K562 (cell line): Measurements from ENCODE around the gene ST7. TPM values are rescaled to one million over a fixed set of nuclear protein-coding genes. Genes with fewer than 3 reads are reported as not detected.

ENCODE experiments used
- ATAC-seq: fragments of 200-7000 bp; cut with Tn5 transposase; 3 replicates; pipeline ENCODE4 v1.9.1; 2020; ENCODE audit warnings: moderate library complexity
- BruUV-seq: library from RNA; stranded (reverse); fragments of 400-500 nt; replicated peaks from 2 replicates; lab custom pipeline; 2021; lab: Mats Ljungman, UMichigan
- CTCF ChIA-PET: fragments of 300-600 bp; formaldehyde crosslinking; extraction: SDS; loops from one replicate; lab custom pipeline; 2021; ENCODE audit warnings: low intra/inter-chr PET ratio; lab: Yijun Ruan, JAX
- POLR2A ChIA-PET: fragments of 300-600, 350-650 bp; sonication (Branson Sonifier 250); formaldehyde crosslinking; extraction: SDS; loops from one replicate; lab custom pipeline; 2021; ENCODE audit warnings: antibody characterized with exemption, inconsistent platforms; lab: Yijun Ruan, JAX
- DNase-seq, 4 experiments: peaks; one replicate each; pipeline versions ENCODE4 v3.0.0 to v3.0.0-alpha.2; 2011 to 2018; ENCODE audit warnings: low spot score in 3 of 4, mixed read lengths in 3 of 4; ENCODE audit errors: extremely low read depth in 1 of 4
- FAIRE-seq: peaks from 2 replicates; lab custom pipeline; 2011; peaks lifted over from hg19 to GRCh38; lab: Jason Lieb, UNC
- H2AFZ ChIP-seq: 2 replicates; pipeline ENCODE4 v1.6.0; 2011; ENCODE audit warnings: low read depth, low read length, control low read depth, inconsistent platforms
- H3K27ac ChIP-seq: fragments of 200-600 bp; 3 replicates; pipeline ENCODE4 v1.8.0; 2011; ENCODE audit warnings: low read depth, mild to moderate bottlenecking, control low read depth, inconsistent platforms, low read length, moderate library complexity, mixed read lengths; ENCODE audit errors: extremely low read depth
- H3K27me3 ChIP-seq, 2 experiments: fragments of 300-600 bp in 1 of 2; 2 replicates in 1 of 2; 3 replicates in 1 of 2; pipeline versions ENCODE4 v1.6.0 to v1.8.0; 2011; ENCODE audit warnings: inconsistent platforms in 2 of 2, low read length in 2 of 2, mild to moderate bottlenecking in 1 of 2, mixed read lengths in 1 of 2, moderate library complexity in 1 of 2; ENCODE audit not compliant: control insufficient read depth in 2 of 2, insufficient read depth in 2 of 2
- H3K36me3 ChIP-seq: fragments of 300-600 bp; 3 replicates; pipeline ENCODE4 v1.8.0; 2011; ENCODE audit warnings: mild to moderate bottlenecking, low read length, inconsistent platforms; ENCODE audit not compliant: control insufficient read depth, insufficient read depth
- H3K4me1 ChIP-seq, 2 experiments: fragments of 200-600 bp in 1 of 2; replicated peaks in 1 of 2; 2 replicates in 1 of 2; 3 replicates in 1 of 2; pipeline versions ENCODE4 v1.5.1 to v1.8.0; 2011; ENCODE audit warnings: inconsistent platforms in 2 of 2, low read length in 2 of 2, mild to moderate bottlenecking in 1 of 2, mixed read lengths in 1 of 2, moderate library complexity in 1 of 2; ENCODE audit not compliant: control insufficient read depth in 2 of 2, insufficient read depth in 2 of 2
- H3K4me2 ChIP-seq: 2 replicates; pipeline ENCODE4 v1.6.1; 2011; ENCODE audit warnings: low read length, control low read depth, inconsistent platforms, mixed read lengths; ENCODE audit not compliant: insufficient read depth
- H3K4me3 ChIP-seq: fragments of 200-600 bp; sonication (generic), shearing (Covaris generic); 2 replicates; pipeline ENCODE4 v1.5.1; 2016; ENCODE audit warnings: control low read depth, inconsistent platforms
- H3K79me2 ChIP-seq: fragments of 200-600 bp; 3 replicates; pipeline ENCODE4 v1.8.0; 2011; ENCODE audit warnings: low read length, inconsistent platforms; ENCODE audit not compliant: control insufficient read depth, insufficient read depth
- H3K9ac ChIP-seq, 2 experiments: 2 replicates each; pipeline versions ENCODE4 v1.6.0 to v1.6.1; 2011; ENCODE audit warnings: low read depth in 2 of 2, low read length in 2 of 2, control low read depth in 1 of 2, inconsistent platforms in 1 of 2, mild to moderate bottlenecking in 1 of 2, mixed read lengths in 1 of 2; ENCODE audit not compliant: insufficient read depth in 1 of 2
- H3K9me1 ChIP-seq: one replicate; pipeline ENCODE4 v1.6.0; 2011; ENCODE audit warnings: inconsistent platforms, mild to moderate bottlenecking, low read length, moderate library complexity; ENCODE audit not compliant: control insufficient read depth, insufficient read depth
- H3K9me3 ChIP-seq: replicated peaks from 2 replicates; pipeline ENCODE4 v1.5.1; 2011; ENCODE audit warnings: low read depth, low read length, inconsistent platforms; ENCODE audit not compliant: control insufficient read depth, insufficient read depth
- H4K20me1 ChIP-seq: replicated peaks from 2 replicates; pipeline ENCODE4 v1.6.1; 2011; ENCODE audit warnings: low read length, inconsistent platforms, mixed read lengths; ENCODE audit not compliant: control insufficient read depth, insufficient read depth
- ARID1B ChIP-seq: fragments of 450-650 bp; IDR thresholded peaks from 2 replicates; pipeline ENCODE4 v1.6.1; 2016; ENCODE audit warnings: antibody characterized with exemption, mild to moderate bottlenecking, inconsistent platforms
- FOS ChIP-seq: IDR thresholded peaks from 3 replicates; pipeline ENCODE4 v1.6.1; 2011; ENCODE audit not compliant: insufficient read length; ENCODE audit errors: extremely low read depth
- GABPA ChIP-seq: fragments of 200-800 bp; sonication (Bioruptor generic); conservative IDR thresholded peaks from 2 replicates; pipeline ENCODE4 v1.6.1; 2016; ENCODE audit warnings: low read depth, missing genetic modification characterization, missing compliant biosample characterization
- HDAC1 ChIP-seq, 2 experiments: fragments of 450-650 bp; IDR thresholded peaks; 2 replicates each; pipeline ENCODE4 v1.6.1; 2016 to 2017; ENCODE audit warnings: inconsistent platforms in 1 of 2, mild to moderate bottlenecking in 1 of 2, moderate library complexity in 1 of 2
- MAFG ChIP-seq: fragments of 450-650 bp; conservative IDR thresholded peaks from 2 replicates; pipeline ENCODE4 v1.6.1; 2016; ENCODE audit warnings: missing genetic modification characterization, missing compliant biosample characterization
- MCM2 ChIP-seq: fragments of 450-650 bp; IDR thresholded peaks from 2 replicates; pipeline ENCODE4 v1.6.1; 2017; ENCODE audit warnings: low read depth, mild to moderate bottlenecking
- NFE2 ChIP-seq: IDR thresholded peaks from 2 replicates; pipeline ENCODE4 v1.6.1; 2014; ENCODE audit warnings: antibody characterized with exemption, low read depth
- NFE2L1 ChIP-seq: fragments of 450-650 bp; IDR thresholded peaks from 2 replicates; pipeline ENCODE4 v1.6.1; 2016; ENCODE audit warnings: missing genetic modification characterization, low read depth, mild to moderate bottlenecking, missing compliant biosample characterization, moderate library complexity, borderline replicate concordance
- NR1H2 ChIP-seq: sonication (generic); formaldehyde crosslinking; IDR thresholded peaks from 2 replicates; pipeline ENCODE4 v1.4.0; 2020; ENCODE audit warnings: mild to moderate bottlenecking, missing genetic modification reagents
- POLR2A ChIP-seq: fragments of 450-650 bp; conservative IDR thresholded peaks from 2 replicates; pipeline ENCODE4 v1.6.1; 2016
- RCOR1 ChIP-seq, 2 experiments: IDR thresholded peaks; 2 replicates each; pipeline ENCODE4 v1.6.1; 2012; ENCODE audit warnings: low read depth in 2 of 2, low read length in 2 of 2, borderline replicate concordance in 1 of 2, improper control_type of control experiment in 1 of 2
- SREBF2 ChIP-seq: sonication (generic); formaldehyde crosslinking; IDR thresholded peaks from 2 replicates; pipeline ENCODE4 v1.4.0; 2020; ENCODE audit warnings: mild to moderate bottlenecking, missing genetic modification reagents
- TCF3 ChIP-seq: sonication (generic); formaldehyde crosslinking; IDR thresholded peaks from 2 replicates; pipeline ENCODE4 v1.4.0; 2020; ENCODE audit warnings: mild to moderate bottlenecking, missing genetic modification reagents
- XRCC5 ChIP-seq: fragments of 200-400 bp; formaldehyde crosslinking; IDR thresholded peaks from 2 replicates; pipeline ENCODE4 v1.6.1; 2017; ENCODE audit warnings: low read depth, mild to moderate bottlenecking, low read length
- YBX1 ChIP-seq: fragments of 450-650 bp; IDR thresholded peaks from 2 replicates; pipeline ENCODE4 v1.7.1; 2016; ENCODE audit warnings: mild to moderate bottlenecking
- ZNF263 ChIP-seq: sonication (generic); formaldehyde crosslinking; IDR thresholded peaks from 2 replicates; pipeline ENCODE4 v1.8.0; 2022; ENCODE audit warnings: mild to moderate bottlenecking, missing genetic modification reagents, borderline replicate concordance
- ZNF316 ChIP-seq: fragments of 450-650 bp; IDR thresholded peaks from 2 replicates; pipeline ENCODE4 v1.6.1; 2016
- ZNF699 ChIP-seq: fragments of 250-450 bp; sonication (Bioruptor Pico); IDR thresholded peaks from 2 replicates; pipeline ENCODE4 v1.8.0; 2021; ENCODE audit warnings: mild to moderate bottlenecking, moderate library complexity; ENCODE audit not compliant: insufficient replicate concordance
- WGBS: fragments of 100-300 bp; shearing (Covaris generic); methylation state at CpG from one replicate; pipeline ENCODE4 v1.1.6; 2016; ENCODE audit warnings: low coverage, mixed read lengths; ENCODE audit not compliant: insufficient coverage; ENCODE audit errors: missing lambda C conversion rate; 5-methylcytosine and 5-hydroxymethylcytosine counted together
- in situ Hi-C: fragments of 300-500 bp; cut with MboI; formaldehyde crosslinking; loops from 4 replicates; pipeline ENCODE4 v1.15.0; 2018; ENCODE audit warnings: inconsistent platforms, mixed read lengths
- intact Hi-C: fragments of 100-400 bp; cut with micrococcal nuclease; formaldehyde crosslinking; loops from 2 replicates; pipeline ENCODE4 v1.14.2; 2022
- polyA plus RNA-seq, 8 experiments: library from polyadenylated mRNA; depleted of rRNA in 4 of 8; stranded (reverse) in 5 of 8; unstranded in 3 of 8; fragments of >200 nt; fragmentation: Nextera tagmentation in 2 of 8; fragmentation: Illumina TruSeq in 1 of 8; extraction: Ambion mirVana in 2 of 8; extraction: Trizol in 1 of 8; gene quantifications; 2 replicates each; pipeline versions ENCODE4 v1.2.1 to v1.2.3, GENCODE V29; 2011 to 2014; ENCODE audit warnings: inconsistent platforms in 1 of 8, missing spikeins in 1 of 8
- total RNA-seq, 7 experiments: library from RNA; depleted of rRNA in 6 of 7; stranded (reverse); fragments of >200 nt in 6 of 7; fragmentation: Illumina TruSeq in 2 of 7; extraction: Trizol in 2 of 7; gene quantifications; 2 replicates each; pipeline versions ENCODE4 v1.2.1 to v1.2.3, GENCODE V29; 2011 to 2021; ENCODE audit warnings: low replicate concordance in 1 of 7
- TF ChIP-seq, protein P1 (sequence below): fragments of 450-650 bp; IDR thresholded peaks from 2 replicates; pipeline ENCODE4 v1.6.1; 2016

ST7 gene
- total and polyA plus RNA-seq, 9 of the 15 experiments (the other 6 are each of a cell fraction or from before 2014, with no cell fraction given): 23.9 to 56.3 (median 36.9) TPM

- intact Hi-C loops: no loop called here
- no peaks in the 10 kb centered on the region for H3K9me1 ChIP-seq
- BruUV-seq: no TSS peak
- ChIA-PET CTCF (no interaction called here), POLR2A (no interaction called here)
- H3K4me3 ChIP-seq: no peak overlapping the region
- in situ Hi-C loops: no loop called here
- peaks cover 0 to 8% of the 10 kb centered on the region in 2 experiments; a peak in 3 of 5 replicates for H3K4me1 ChIP-seq
- no peak overlapping the region for H2AFZ ChIP-seq
- no peaks in the 10 kb centered on the region for H3K9me3 ChIP-seq
- H3K27ac ChIP-seq: no peak overlapping the region
- H3K4me2 ChIP-seq: no peak overlapping the region
- no peaks in the 10 kb centered on the region for H3K79me2 ChIP-seq
- 49% methylated on average over 4 of the region's 4 CpGs for WGBS
- no peaks in the 10 kb centered on the region for H4K20me1 ChIP-seq
- DNase-seq (no peak), FAIRE-seq (no peak), ATAC-seq (no peak)
- no peaks in the 10 kb centered on the region for H3K36me3 ChIP-seq
- TF ChIP-seq MAFG (tag) (no peak), ZNF316 (peak; percentile 51; the same call in 1 of the 2 replicates), GABPA (tag) (no peak)
- no peak overlapping the region for H3K9ac ChIP-seq
- no peaks in the 10 kb centered on the region for H3K27me3 ChIP-seq
Measured at GRCh38 chr7:116980354-116980753, 27.1 kb downstream of the ST7 start.

DNA sequence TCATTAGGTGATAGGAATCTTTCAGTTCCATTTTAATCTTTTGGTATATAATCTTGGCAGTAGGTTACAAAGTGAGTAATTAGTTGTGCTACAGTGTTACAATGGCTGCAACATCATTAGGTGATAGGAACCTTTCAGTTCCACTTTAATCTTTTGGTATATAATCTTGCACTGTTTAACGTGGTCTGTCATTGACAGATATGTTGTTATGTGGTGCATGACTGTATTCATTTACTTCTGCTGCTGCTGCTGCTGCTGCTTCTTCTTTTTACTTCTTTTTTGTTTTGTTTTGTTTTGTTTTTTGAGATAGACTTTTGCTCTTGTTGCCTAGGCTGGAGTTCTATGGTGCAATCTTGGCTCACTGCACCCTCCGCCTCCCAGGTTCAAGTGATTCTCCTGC, 28.6 kb downstream of the ST7 start:
- H3K36me3 ChIP-seq: no peaks in the 10 kb centered on the region
- POLR2A ChIA-PET: interaction anchor here (1.4 to 1.6 kb wide), 2 partner anchors 9 to 10 kb away, joined by 3 to 4 read pairs; no protein-coding TSS in a partner anchor
- H3K9me3 ChIP-seq: no peaks in the 10 kb centered on the region
- no peak overlapping the region for H2AFZ ChIP-seq
- no TSS peak for BruUV-seq
- H3K79me2 ChIP-seq: no peaks in the 10 kb centered on the region
- FAIRE-seq (no peak), DNase-seq (no peak), ATAC-seq (no peak)
- no peaks in the 10 kb centered on the region for H3K9me1 ChIP-seq
- no peak overlapping the region for H3K9ac ChIP-seq
- CTCF ChIA-PET: interaction anchor here (7.9 kb wide), 1 partner anchor 139 kb away, joined by 143 read pairs; no protein-coding TSS in a partner anchor
- in situ Hi-C loops (no loop called here), intact Hi-C loops (no loop called here)
- no peak overlapping the region for H3K4me2 ChIP-seq
- no peaks in the 10 kb centered on the region for H3K27me3 ChIP-seq
- H3K27ac ChIP-seq: no peak overlapping the region
- 40% methylated on average over 2 of the region's 2 CpGs for WGBS
- peaks cover 0 to 8% of the 10 kb centered on the region in 2 experiments; a peak in 3 of 5 replicates for H3K4me1 ChIP-seq
- no peaks in the 10 kb centered on the region for H4K20me1 ChIP-seq
- no peak overlapping the region for H3K4me3 ChIP-seq
- TF ChIP-seq RCOR1 (IDR thresholded peaks at IDR 0.05; ENCODE audit: borderline replicate concordance in 1 of 2, low read depth in 2 of 2, low read length in 2 of 2): no peak
- no peak for TF ChIP-seq NR1H2 (CRISPR knock-in tag)
- TF ChIP-seq TCF3 (CRISPR knock-in tag): peak; percentile 44; the same call in 1 of the 2 replicates
- TF ChIP-seq ZNF263 (CRISPR knock-in tag): no peak
- no peak for TF ChIP-seq YBX1
- no peak for TF ChIP-seq FOS
- no peak for TF ChIP-seq POLR2A
- TF ChIP-seq NFE2L1: no peak
- no peak for TF ChIP-seq XRCC5
- no peak for TF ChIP-seq ZNF699
- TF ChIP-seq NFE2: no peak
- peak; percentile 46 for TF ChIP-seq ARID1B
- TF ChIP-seq, protein P1, sequence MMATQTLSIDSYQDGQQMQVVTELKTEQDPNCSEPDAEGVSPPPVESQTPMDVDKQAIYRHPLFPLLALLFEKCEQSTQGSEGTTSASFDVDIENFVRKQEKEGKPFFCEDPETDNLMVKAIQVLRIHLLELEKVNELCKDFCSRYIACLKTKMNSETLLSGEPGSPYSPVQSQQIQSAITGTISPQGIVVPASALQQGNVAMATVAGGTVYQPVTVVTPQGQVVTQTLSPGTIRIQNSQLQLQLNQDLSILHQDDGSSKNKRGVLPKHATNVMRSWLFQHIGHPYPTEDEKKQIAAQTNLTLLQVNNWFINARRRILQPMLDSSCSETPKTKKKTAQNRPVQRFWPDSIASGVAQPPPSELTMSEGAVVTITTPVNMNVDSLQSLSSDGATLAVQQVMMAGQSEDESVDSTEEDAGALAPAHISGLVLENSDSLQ: no peak
- no peak for TF ChIP-seq MCM2
- TF ChIP-seq SREBF2: no peak
- 0 out of 4 replicates have a peak, but pooled peaks of 1 of the 2 experiments have one; percentile 16 for TF ChIP-seq HDAC1 (IDR thresholded peaks at IDR 0.05)
